H7 (cell line): ENCODE measurements around the gene PAN3. TPM values are rescaled to one million over a fixed set of nuclear protein-coding genes. Genes with fewer than 3 reads are reported as not detected.

ENCODE experiments used
- DNase-seq: peaks from one replicate; pipeline ENCODE4 v3.0.0; 2012
- H3K27me3 ChIP-seq: 2 replicates; pipeline ENCODE4 v1.6.0; 2011; ENCODE audit warnings: mild to moderate bottlenecking, low read length; ENCODE audit not compliant: control insufficient read depth, insufficient read depth
- H3K36me3 ChIP-seq: replicated peaks from 2 replicates; pipeline ENCODE4 v1.5.1; 2011; ENCODE audit warnings: low read length; ENCODE audit not compliant: control insufficient read depth, insufficient read depth
- H3K4me3 ChIP-seq: 2 replicates; pipeline ENCODE4 v1.5.1; 2011; ENCODE audit warnings: low read depth, mild to moderate bottlenecking, control low read depth, low read length, moderate library complexity; ENCODE audit not compliant: insufficient read depth
- total RNA-seq: library from RNA; depleted of rRNA; stranded (reverse); fragments of >200 nt; shearing (Covaris generic); gene quantifications from 2 replicates; pipeline ENCODE4 v1.2.3, GENCODE V29; 2014

Gene PAN3
- total RNA-seq, 1 experiment from 2014 or later: 15.8 TPM

DNA sequence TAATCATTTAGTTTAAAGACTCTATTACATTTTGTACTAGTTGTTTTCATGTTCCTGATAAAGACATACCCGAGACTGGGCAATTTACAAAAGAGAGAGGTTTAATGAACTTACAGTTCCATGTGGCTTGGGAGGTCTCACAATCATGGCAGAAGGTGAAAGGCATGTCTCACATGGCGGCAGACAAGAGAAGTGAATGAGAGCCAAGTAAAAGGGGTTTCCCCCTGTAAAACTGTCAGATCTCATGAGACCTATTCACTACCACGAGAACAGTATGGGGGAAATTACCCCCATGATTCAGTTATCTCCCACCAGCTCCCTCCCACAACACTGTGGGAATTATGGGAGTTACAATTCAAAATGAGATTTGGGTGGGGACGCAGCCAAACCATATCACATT lies 129.2 kb downstream of the PAN3 start:
- Histone ChIP-seq H3K27me3 (no peaks in the 10 kb centered on the region), H3K36me3 (peaks cover 7% of the 10 kb centered on the region), H3K4me3 (no peak overlapping the region)
- DNase-seq: no peak

DNA sequence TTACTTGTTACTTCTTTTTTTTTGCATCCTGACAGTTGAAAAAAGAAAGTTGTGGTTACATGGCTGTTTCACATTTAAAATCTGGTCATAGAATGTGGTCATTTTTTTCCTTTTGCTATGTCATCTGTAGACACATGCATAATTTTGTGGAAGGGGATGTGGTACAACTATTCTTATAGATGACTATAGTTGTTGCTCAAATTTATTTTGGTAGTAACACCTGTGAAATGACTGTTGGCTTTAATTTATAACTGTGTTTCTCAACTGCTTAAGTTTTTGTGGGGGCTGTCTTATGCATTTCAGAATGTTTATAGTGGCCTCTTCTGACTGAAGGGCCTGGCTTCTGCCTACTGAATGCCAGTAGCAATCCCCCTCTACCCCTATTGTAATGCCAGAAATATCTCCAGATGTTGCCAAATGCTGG lies 130.5 kb downstream of the PAN3 start:
- Histone ChIP-seq H3K4me3 (no peak overlapping the region), H3K36me3 (peaks cover 7% of the 10 kb centered on the region), H3K27me3 (no peaks in the 10 kb centered on the region)
- no peak for DNase-seq

DNA sequence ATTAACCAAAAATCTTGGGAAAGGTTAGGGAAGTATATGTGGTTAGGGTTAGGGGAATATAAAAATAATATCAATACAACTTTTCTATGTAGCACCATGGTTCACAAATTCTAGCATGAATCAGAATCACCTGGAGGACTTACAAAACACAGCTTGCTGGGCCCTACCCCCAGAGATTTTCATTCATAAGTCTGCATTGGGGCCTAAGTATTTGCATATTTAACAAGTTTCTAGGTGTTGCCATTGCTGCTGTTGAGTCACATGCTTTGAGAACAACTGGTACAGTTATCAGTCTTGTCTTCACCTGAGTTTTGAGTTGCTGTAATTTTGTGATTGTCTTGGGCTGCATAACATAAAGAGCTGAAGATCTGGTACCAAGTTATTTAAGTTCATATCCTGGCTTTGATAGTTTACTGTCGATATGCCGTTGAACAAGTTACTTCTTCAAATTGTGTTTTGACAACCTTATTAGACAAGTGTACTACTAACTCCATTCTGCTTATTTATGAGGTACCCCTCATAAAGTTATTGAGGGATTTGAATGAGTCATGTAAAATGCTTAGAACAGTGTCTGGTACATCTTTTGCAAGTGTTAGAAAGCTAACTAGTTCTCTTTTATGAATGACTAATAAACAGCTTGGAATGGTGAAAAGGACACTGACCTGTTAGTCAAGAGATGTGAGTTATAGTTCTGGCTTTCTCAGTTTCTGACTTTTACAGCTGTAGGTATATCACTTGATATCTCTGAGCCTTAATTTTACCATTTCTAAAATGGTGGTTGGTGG lies 132.9 kb downstream of the PAN3 start:
- Histone ChIP-seq H3K4me3 (no peak overlapping the region), H3K36me3 (peaks cover 7% of the 10 kb centered on the region), H3K27me3 (no peaks in the 10 kb centered on the region)
- no peak for DNase-seq

DNA sequence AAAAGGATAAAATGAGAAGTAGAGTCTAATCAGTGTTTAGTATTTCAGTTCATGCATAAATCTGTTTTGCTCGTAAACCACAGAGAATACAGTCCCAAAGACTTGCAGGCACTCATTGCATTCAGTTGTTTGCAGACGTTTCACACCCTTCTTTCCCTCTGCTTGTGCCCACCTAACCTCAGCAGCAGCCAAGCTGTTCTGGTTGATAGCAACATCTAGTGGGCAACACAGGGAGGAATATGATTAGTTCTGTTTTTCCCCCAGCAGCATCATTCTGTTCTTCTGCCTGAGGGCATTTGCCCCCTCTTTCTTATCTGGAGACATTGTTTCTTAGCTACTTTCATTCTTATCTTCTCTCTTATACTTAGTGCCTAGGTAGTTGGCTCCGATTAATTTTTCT lies 135.6 kb downstream of the PAN3 start:
- Histone ChIP-seq H3K4me3 (no peak overlapping the region), H3K36me3 (peaks cover 4% of the 10 kb centered on the region; the same call in 1 of the 2 replicates), H3K27me3 (no peaks in the 10 kb centered on the region)
- no peak for DNase-seq

DNA sequence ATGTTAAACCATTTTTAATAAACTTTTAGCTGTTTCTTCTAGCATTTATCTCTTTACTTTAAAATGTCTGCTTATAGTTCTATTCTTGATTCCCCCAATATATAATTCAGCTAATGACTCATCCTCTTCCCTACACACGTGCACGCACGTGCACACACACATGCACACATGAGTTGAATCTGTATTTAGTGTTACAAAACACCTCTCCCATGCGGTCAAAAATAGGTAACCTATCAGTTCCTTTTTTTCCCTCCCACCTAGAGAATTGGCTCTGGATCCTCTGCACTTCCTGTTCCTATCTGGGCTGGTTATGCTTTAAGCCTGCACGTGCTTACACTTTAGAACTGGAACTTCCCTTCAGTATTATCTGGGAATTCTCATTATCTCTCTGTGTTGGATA lies 144.1 kb downstream of the PAN3 start:
- no peak for DNase-seq
- H3K4me3 ChIP-seq: no peak overlapping the region
- H3K36me3 ChIP-seq: peaks cover 7% of the 10 kb centered on the region; the same call in 1 of the 2 replicates
- H3K27me3 ChIP-seq: no peaks in the 10 kb centered on the region

DNA sequence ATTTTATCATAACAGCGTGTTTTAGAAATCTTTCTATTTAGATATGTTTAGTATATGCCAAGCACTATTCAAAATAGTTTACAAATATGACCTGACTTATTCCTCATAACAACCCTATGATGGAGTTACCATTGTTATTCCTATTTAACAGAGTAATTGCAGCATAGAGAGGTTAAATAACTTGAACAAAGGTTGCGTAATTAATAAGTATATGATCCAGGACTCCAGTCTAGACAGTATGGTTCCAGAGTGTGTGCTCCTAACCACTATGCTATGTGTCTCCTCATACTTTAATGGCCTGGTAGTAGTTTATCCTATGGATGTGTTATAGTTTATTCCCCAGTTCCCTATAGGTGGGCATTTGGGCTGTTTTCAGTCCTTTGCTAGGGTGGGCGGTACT lies 145.3 kb downstream of the PAN3 start:
- DNase-seq: no peak
- Histone ChIP-seq H3K27me3 (no peaks in the 10 kb centered on the region), H3K4me3 (no peak overlapping the region), H3K36me3 (peaks cover 3% of the 10 kb centered on the region; the same call in 1 of the 2 replicates)

DNA sequence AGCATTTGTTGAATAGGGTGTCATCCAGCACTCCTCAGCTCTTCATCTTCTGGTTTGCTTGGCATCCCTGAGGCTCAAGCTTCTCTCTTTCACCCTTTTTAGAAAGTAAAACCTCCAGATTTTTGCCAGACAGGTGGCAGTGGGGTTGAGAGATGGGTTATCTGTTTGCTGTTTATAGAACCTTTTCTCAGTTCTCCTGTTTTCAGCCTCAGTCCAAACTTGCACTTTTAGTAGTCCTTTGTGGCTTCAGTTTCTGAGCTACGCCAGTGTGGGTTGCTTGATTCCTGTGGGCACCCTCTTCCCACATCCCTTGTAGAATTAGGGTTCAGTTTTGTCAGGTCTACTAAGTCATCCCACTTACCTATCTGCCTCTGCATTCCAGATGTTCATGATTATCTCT lies 147.9 kb downstream of the PAN3 start:
- no peak for DNase-seq
- Histone ChIP-seq H3K27me3 (no peaks in the 10 kb centered on the region), H3K4me3 (no peak overlapping the region), H3K36me3 (peaks cover 3% of the 10 kb centered on the region; the same call in 1 of the 2 replicates)

DNA sequence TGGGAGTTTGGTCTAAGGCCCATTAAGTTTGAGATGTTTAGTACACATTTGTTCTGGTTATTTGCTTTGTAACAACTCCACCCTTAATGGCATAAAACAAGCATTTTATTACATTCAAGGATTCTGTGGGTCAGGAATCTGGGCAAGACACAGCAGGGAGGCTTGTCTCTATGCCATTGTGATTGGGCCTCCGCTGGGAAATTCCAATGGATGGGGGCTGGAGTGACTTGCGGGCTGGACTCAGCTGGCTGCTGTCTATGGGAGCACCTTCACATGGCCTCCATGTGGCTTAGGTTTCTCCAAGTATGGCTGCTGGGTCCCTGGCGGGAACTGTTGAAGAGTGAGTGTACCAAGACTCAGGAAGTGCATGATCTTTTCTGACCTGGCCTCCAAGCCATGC lies 159.0 kb downstream of the PAN3 start:
- Histone ChIP-seq H3K4me3 (no peak overlapping the region), H3K36me3 (no peaks in the 10 kb centered on the region; the same call in 1 of the 2 replicates), H3K27me3 (no peaks in the 10 kb centered on the region)
- peak; percentile 49 for DNase-seq

DNA sequence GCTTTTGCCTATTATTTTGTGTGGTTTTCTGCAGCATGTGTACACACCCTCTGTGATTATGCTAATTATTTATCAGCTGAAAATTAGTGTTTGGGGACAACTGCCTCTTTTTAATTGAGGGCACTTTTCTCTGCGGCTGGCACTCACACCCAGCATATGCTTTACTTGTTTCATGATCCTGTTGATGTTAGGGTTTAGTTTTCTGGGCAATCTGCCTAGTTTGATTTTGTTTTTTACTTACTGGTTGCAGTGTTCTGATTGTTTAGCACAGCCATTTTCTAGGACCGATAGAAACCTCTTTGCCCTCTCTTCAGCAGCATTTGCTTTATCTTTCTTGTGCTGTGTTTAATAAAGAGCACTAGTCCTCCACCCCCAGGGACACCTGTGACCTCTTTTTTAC lies 161.6 kb downstream of the PAN3 start:
- no peak overlapping the region for H3K4me3 ChIP-seq
- no peaks in the 10 kb centered on the region for H3K27me3 ChIP-seq
- DNase-seq: no peak
- H3K36me3 ChIP-seq: no peaks in the 10 kb centered on the region

DNA sequence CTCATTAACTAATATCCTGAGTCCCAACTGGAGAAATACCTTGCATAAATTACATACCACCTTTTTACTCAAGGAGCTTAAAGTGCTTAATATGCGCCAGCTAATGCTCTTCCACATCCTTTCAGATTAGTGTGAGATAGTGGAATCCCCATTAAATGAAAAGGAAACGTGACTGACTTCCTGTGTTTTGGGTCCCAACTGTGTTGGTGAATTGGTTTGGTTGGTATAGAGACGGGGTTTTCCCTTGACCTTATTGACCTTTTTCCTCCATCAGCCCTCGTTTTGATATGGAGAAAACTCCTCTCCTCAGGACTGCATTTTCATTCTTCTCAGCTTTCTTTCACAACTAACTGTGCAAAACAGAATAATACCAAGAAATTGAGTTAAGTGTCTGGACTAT lies 163.5 kb downstream of the PAN3 start:
- H3K27me3 ChIP-seq: no peaks in the 10 kb centered on the region
- no peaks in the 10 kb centered on the region for H3K36me3 ChIP-seq
- H3K4me3 ChIP-seq: no peak overlapping the region
- DNase-seq: no peak

DNA sequence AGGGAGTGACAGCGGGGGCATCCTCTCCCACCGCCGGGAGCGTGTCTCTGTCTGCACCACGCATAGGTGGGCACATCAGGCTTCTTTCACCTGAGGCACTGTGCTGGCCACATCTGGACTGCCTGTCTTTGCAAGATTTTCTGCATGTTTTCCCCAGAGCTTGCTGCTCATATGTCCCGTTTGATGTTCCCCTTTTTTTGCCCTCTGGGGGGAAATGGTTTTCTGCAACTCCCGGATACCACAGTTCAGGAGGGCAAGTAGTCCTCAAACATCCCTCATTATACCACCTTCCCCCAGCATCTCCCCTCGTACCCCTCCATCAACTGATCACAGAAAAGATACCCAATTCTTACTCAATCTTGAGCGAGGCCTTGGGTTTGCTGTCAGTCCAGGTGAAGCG lies 168.0 kb downstream of the PAN3 start:
- no peak for DNase-seq
- Histone ChIP-seq H3K4me3 (no peak overlapping the region), H3K36me3 (no peaks in the 10 kb centered on the region), H3K27me3 (no peaks in the 10 kb centered on the region)

DNA sequence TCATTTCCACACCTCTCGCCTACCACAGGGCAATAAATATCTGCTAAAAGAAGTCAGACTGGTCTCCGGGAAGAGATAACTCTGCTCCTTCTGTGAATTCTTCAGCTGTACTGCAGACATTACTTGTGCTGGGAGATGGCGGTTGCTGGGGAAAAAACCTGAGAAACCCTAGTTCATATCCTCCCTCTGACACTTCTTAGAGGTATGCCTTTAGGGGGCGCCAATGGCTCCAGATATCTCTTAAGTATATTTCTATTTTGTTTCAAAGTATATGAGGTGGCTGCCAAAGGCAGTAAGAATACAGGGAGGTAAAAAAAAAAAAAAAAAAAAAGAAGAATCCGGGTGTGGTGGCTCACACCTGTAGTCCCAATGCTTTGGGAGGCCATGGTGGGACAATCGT lies 175.2 kb downstream of the PAN3 start:
- H3K36me3 ChIP-seq: no peaks in the 10 kb centered on the region; the same call in 1 of the 2 replicates
- no peak for DNase-seq
- no peaks in the 10 kb centered on the region for H3K27me3 ChIP-seq

DNA sequence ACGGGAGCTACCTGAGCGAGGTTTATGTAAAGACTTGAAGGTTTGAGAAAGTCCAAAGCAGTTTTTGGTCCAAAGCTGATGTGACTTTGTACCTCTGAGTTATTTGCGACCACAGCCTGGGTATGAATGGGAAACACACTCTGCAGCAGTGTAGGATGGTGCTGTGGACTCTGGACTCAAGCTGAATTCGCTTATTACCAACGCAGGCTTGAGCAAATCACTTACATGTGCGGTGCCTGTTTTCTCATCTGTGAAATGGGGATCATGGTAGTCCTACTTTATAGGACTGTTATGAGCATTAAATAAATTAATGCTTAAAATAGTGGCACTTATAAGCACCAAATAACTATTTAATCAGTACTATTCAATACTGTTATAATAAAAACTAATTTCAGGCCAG lies 176.5 kb downstream of the PAN3 start:
- Histone ChIP-seq H3K36me3 (no peaks in the 10 kb centered on the region; the same call in 1 of the 2 replicates), H3K27me3 (no peaks in the 10 kb centered on the region), H3K4me3 (no peak overlapping the region)
- DNase-seq: no peak

More for the DNA sequence above, 175.2 kb downstream of the PAN3 start:
- no peak overlapping the region for H3K4me3 ChIP-seq

DNA sequence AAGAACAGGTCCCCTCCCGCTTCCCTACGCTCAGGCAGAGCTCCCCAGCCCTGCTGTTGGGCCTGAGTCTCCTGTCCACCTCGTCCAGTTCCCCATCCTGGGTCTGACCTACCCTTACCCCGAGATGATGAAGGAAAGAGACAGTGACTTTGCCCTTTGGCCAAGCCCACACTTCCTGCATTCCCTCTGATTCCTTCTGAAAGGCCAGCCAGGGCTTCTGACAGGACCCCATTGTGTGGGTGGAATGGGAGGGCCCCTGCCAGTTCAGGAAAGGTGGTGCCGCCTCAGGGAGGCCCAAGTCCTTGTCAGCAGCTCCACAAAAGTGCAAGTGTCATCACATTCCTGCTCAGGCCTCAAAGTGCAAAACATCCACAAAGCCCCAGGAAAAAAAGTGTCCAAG lies 177.8 kb downstream of the PAN3 start:
- DNase-seq: no peak
- Histone ChIP-seq H3K36me3 (no peaks in the 10 kb centered on the region; the same call in 1 of the 2 replicates), H3K4me3 (no peak overlapping the region), H3K27me3 (no peaks in the 10 kb centered on the region)

DNA sequence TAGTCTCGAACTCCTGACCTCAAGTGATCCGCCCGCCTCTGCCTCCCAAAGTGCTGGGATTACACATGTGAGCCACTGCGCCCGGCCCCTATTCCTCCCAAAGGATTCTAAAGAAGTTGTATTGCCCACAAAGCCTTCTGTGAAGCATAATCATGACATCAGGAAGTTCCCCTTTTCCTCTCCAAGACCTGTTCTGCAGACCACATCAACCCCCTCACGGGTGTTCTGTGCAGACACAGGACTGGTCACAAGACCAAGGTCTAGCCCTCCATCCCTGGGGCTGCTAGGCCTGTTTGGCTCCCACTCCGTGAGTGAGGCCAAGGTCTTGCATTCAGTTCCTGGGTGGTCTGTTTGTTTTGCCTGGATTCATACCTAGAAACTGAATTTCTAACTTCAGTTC lies 178.5 kb downstream of the PAN3 start:
- Histone ChIP-seq H3K27me3 (no peaks in the 10 kb centered on the region), H3K4me3 (no peak overlapping the region), H3K36me3 (no peaks in the 10 kb centered on the region; the same call in 1 of the 2 replicates)
- no peak for DNase-seq
